ENCODE results near the gene QRICH1.

DNA sequence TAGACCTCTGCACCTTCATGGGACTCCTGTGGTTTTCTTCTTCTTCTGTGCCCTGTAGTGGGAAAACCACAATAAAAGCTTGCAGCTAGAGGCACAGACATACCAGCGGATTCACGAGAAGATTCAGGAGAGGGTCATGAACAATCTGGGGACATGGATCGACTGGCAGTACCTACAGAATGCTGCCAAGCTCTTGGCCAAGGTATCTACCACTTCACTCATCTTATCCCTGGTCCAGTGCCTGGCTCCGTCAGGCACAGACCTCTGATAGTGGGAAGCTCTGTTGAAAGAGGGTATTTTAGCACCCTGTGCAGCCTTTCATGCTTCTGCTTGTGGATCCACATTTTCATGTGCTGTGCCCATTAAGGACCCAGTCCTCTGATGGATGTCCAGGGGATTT lies 113.6 kb downstream of the QRICH1 start:
- TF ChIP-seq, protein P1, sequence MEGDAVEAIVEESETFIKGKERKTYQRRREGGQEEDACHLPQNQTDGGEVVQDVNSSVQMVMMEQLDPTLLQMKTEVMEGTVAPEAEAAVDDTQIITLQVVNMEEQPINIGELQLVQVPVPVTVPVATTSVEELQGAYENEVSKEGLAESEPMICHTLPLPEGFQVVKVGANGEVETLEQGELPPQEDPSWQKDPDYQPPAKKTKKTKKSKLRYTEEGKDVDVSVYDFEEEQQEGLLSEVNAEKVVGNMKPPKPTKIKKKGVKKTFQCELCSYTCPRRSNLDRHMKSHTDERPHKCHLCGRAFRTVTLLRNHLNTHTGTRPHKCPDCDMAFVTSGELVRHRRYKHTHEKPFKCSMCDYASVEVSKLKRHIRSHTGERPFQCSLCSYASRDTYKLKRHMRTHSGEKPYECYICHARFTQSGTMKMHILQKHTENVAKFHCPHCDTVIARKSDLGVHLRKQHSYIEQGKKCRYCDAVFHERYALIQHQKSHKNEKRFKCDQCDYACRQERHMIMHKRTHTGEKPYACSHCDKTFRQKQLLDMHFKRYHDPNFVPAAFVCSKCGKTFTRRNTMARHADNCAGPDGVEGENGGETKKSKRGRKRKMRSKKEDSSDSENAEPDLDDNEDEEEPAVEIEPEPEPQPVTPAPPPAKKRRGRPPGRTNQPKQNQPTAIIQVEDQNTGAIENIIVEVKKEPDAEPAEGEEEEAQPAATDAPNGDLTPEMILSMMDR (IDR thresholded peaks at IDR 0.05): no peak
- TF ChIP-seq POLR2A (IDR thresholded peaks at IDR 0.05): no peak

All from testis (tissue), 2 donors.